KMS-11 (cell line): ENCODE measurements around the gene CCNG2.

ENCODE experiments used
- H2AFZ ChIP-seq: fragments of 200-600 bp; sonication (generic); 2 replicates; pipeline ENCODE4 v1.6.1; 2016; ENCODE audit warnings: antibody characterized with exemption, mixed run types, low read depth
- H3K27ac ChIP-seq: fragments of 200-600 bp; sonication (generic); 2 replicates; pipeline ENCODE4 v1.6.1; 2016; ENCODE audit warnings: mild to moderate bottlenecking, mixed run types
- H3K27me3 ChIP-seq: fragments of 200-600 bp; sonication (generic); 2 replicates; pipeline ENCODE4 v1.6.1; 2017; ENCODE audit warnings: mild to moderate bottlenecking, low read depth, mixed run types, moderate library complexity; ENCODE audit not compliant: insufficient read depth
- H3K36me3 ChIP-seq: fragments of 200-600 bp; sonication (generic); 2 replicates; pipeline ENCODE4 v1.6.1; 2017; ENCODE audit warnings: mild to moderate bottlenecking, mixed run types; ENCODE audit not compliant: insufficient read depth
- H3K4me1 ChIP-seq: fragments of 200-600 bp; sonication (generic); 2 replicates; pipeline ENCODE4 v1.6.1; 2016; ENCODE audit warnings: mild to moderate bottlenecking, low read depth, mixed run types; ENCODE audit not compliant: poor library complexity, severe bottlenecking
- H3K4me2 ChIP-seq: fragments of 200-600 bp; sonication (generic); 2 replicates; pipeline ENCODE4 v1.7.0; 2016; ENCODE audit warnings: mild to moderate bottlenecking, mixed run types
- H3K4me3 ChIP-seq: fragments of 200-600 bp; sonication (generic); IDR thresholded peaks from 2 replicates; pipeline ENCODE4 v1.6.1; 2017; ENCODE audit warnings: low read depth, low read length, mixed read lengths; ENCODE audit not compliant: insufficient read depth
- H3K79me2 ChIP-seq: fragments of 200-600 bp; sonication (generic); 2 replicates; pipeline ENCODE4 v1.6.1; 2016; ENCODE audit warnings: low read depth, mixed run types; ENCODE audit not compliant: insufficient read depth
- H3K9ac ChIP-seq: fragments of 200-600 bp; sonication (generic); 2 replicates; pipeline ENCODE4 v1.6.1; 2016; ENCODE audit warnings: mild to moderate bottlenecking, mixed run types
- H4K20me1 ChIP-seq: fragments of 200-600 bp; sonication (generic); 2 replicates; pipeline ENCODE4 v1.6.1; 2016; ENCODE audit warnings: mild to moderate bottlenecking, mixed run types; ENCODE audit not compliant: insufficient read depth
- TF ChIP-seq, protein P1 (sequence below): fragments of 200-600 bp; sonication (generic); conservative IDR thresholded peaks from 2 replicates; pipeline ENCODE4 v1.6.1; 2017; ENCODE audit warnings: low read depth, mild to moderate bottlenecking, antibody characterized with exemption, low read length, moderate library complexity, mixed read lengths

CCNG2 gene

DNA sequence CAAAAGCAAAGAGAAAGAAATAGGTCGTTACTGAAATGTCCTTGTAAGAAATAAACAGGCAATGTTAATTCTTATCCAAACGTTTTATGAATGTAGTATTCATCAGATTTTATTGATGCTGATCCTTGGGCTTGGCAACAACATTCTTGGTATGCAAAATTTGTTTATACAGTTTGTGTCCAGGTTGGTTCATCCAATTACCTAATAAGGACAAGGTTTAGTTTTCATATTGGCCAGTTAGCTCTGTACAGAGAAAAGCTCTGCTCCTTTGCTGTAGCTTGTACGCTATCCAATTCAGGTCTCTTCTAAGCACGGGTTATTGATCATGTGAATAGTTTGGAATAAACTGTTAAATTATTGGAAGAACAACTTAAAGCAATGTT is 14.4 kb upstream of the CCNG2 start:
- TF ChIP-seq, protein P1, sequence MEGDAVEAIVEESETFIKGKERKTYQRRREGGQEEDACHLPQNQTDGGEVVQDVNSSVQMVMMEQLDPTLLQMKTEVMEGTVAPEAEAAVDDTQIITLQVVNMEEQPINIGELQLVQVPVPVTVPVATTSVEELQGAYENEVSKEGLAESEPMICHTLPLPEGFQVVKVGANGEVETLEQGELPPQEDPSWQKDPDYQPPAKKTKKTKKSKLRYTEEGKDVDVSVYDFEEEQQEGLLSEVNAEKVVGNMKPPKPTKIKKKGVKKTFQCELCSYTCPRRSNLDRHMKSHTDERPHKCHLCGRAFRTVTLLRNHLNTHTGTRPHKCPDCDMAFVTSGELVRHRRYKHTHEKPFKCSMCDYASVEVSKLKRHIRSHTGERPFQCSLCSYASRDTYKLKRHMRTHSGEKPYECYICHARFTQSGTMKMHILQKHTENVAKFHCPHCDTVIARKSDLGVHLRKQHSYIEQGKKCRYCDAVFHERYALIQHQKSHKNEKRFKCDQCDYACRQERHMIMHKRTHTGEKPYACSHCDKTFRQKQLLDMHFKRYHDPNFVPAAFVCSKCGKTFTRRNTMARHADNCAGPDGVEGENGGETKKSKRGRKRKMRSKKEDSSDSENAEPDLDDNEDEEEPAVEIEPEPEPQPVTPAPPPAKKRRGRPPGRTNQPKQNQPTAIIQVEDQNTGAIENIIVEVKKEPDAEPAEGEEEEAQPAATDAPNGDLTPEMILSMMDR, result no peak
- H3K79me2 ChIP-seq, result no peaks in the 10 kb centered on the region
- H3K9ac ChIP-seq, result peak overlapping the region; percentile 38
- H2AFZ ChIP-seq, result peak overlapping the region; percentile 62
- no peaks in the 10 kb centered on the region for H4K20me1 ChIP-seq
- no peaks in the 10 kb centered on the region for H3K36me3 ChIP-seq
- H3K27ac ChIP-seq, result peak overlapping the region; percentile 78
- peaks cover 61% of the 10 kb centered on the region for H3K4me1 ChIP-seq
- no peaks in the 10 kb centered on the region for H3K27me3 ChIP-seq
- peak overlapping the region; percentile 67 for H3K4me2 ChIP-seq
- peak overlapping the region; percentile 76 for H3K4me3 ChIP-seq

DNA sequence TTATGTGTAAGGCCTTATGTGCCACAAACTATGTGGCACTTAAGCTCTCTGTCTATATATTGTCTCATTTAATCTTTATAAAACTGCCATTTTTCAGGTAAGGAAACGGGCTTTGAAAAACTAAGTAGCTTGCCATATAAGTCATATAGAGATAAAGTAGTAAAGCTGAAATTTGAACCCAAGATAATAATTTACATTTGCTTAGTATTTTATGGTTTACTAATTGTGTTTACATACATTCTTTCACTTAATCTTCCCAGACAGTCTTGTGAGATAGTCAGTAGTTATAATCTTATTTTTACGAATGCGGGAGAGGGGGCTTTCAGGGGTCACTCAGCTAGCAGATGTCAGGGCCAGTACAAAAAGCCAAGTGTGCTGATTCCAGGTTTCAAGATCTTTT is 13.9 kb upstream of the CCNG2 start:
- no peaks in the 10 kb centered on the region for H4K20me1 ChIP-seq
- TF ChIP-seq, protein P1, result no peak
- no peaks in the 10 kb centered on the region for H3K36me3 ChIP-seq
- peak overlapping the region; percentile 62; the same call in 1 of the 2 replicates for H2AFZ ChIP-seq
- peak overlapping the region; percentile 67 for H3K4me2 ChIP-seq
- peak overlapping the region; percentile 78 for H3K27ac ChIP-seq
- H3K79me2 ChIP-seq, result no peaks in the 10 kb centered on the region
- H3K27me3 ChIP-seq, result no peaks in the 10 kb centered on the region
- H3K4me1 ChIP-seq, result peaks cover 63% of the 10 kb centered on the region
- H3K4me3 ChIP-seq, result no peak overlapping the region
- peak overlapping the region; percentile 38; the same call in 1 of the 2 replicates for H3K9ac ChIP-seq

DNA sequence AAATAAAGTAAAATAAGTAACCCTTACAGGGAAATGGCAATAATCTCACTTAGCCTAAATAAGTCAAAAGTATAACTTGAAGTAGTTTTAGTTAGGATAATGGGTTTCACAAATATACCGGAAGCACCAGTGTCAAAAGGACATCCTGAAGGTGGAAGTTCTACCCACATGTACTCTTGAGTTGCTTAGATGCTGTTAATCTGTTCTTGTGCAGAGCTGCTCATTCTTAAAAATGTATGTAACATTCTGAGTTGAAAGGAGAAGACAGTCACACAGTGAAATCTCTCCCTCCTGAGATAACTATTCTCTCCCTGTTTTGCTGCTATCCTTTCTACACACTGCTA is 11.2 kb upstream of the CCNG2 start:
- Histone ChIP-seq H2AFZ (peak overlapping the region; percentile 7; the same call in 1 of the 2 replicates), H3K36me3 (no peaks in the 10 kb centered on the region), H3K4me2 (no peak overlapping the region), H3K4me3 (no peak overlapping the region), H4K20me1 (no peaks in the 10 kb centered on the region), H3K4me1 (peaks cover 58% of the 10 kb centered on the region), H3K9ac (no peak overlapping the region), H3K27ac (no peak overlapping the region), H3K79me2 (no peaks in the 10 kb centered on the region), H3K27me3 (no peaks in the 10 kb centered on the region)
- TF ChIP-seq, protein P1, result no peak

DNA sequence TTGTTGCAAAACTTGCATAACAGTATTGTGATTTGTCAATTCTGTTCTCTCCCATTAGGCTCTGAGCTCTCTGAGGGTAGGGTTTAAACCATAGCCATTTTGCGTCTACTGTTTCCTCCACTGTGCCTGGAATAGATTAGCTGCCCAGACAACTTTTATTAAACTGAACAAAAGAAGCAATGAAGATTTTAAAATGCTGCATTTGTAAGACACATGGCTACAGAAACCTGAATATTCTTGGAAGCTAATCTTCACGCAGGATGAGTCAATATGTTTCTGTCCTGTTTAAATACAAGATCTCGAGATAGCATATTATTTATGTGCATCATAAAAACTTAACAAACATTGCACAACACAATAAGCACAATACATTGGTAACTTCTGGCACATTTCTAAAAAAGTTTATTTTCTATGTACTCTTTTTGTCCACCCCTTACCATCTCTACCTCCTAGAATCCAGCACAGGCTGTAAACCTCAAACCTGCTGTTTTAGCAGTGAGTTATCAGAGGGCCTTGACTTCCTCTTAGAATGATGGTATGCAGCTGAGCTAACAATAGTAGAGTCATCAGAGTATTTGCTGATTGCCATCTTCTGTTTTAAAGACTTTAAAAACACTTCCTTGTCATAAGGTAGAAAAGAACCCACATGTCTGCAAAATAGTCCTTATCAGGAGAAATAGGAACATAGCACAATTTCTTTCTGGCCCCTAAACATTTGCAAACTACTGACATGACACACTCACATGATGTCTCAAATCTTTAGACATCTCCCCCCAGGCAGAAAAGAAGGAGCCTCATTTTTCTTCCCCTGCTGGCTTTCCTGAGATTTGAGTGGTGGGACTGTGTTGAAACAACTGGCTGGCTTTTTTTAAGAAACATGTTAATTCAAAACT is 10.6 kb upstream of the CCNG2 start:
- Histone ChIP-seq H3K4me2 (peak overlapping the region; percentile 9; the same call in 1 of the 2 replicates), H3K4me3 (no peak overlapping the region), H3K4me1 (peaks cover 52% of the 10 kb centered on the region), H3K27ac (0 out of 2 replicates have a peak overlapping the region, but pooled peaks have one; percentile 1), H3K27me3 (no peaks in the 10 kb centered on the region), H3K9ac (no peak overlapping the region), H4K20me1 (no peaks in the 10 kb centered on the region), H3K36me3 (no peaks in the 10 kb centered on the region), H2AFZ (peak overlapping the region; percentile 7), H3K79me2 (no peaks in the 10 kb centered on the region)
- TF ChIP-seq, protein P1, result no peak
